GM12878 (cell line): ENCODE measurements around the gene CCDC106. TPM values are rescaled to one million over a fixed set of nuclear protein-coding genes. Genes with fewer than 3 reads are reported as not detected.

ENCODE experiments used
- ATAC-seq: fragments of 200-7000 bp; cut with Tn5 transposase; 3 replicates; pipeline ENCODE4 v1.9.1; 2020; ENCODE audit warnings: mild to moderate bottlenecking, moderate library complexity
- BruUV-seq: library from RNA; stranded (reverse); fragments of 400-500 nt; replicated peaks from 2 replicates; lab custom pipeline; 2021; lab: Mats Ljungman, UMichigan
- CTCF ChIA-PET: fragments of 300-600 bp; sonication (Branson Sonifier 250); formaldehyde crosslinking; extraction: SDS; loops from one replicate; lab custom pipeline; 2021; ENCODE audit warnings: inconsistent platforms; lab: Yijun Ruan, JAX
- POLR2A ChIA-PET: fragments of 350-600 bp; formaldehyde crosslinking; extraction: SDS; loops from one replicate; lab custom pipeline; 2021; ENCODE audit warnings: inconsistent platforms; lab: Charles Lee
- RAD21 ChIA-PET: fragments of 300-600 bp; sonication (Branson Sonifier 250); formaldehyde crosslinking; loops from one replicate; lab custom pipeline; 2023; ENCODE audit warnings: antibody characterized with exemption; ENCODE audit not compliant: unreplicated experiment; lab: Charles Lee
- SMC1A ChIA-PET: fragments of 300-600 bp; sonication (Branson Sonifier 250); formaldehyde crosslinking; loops from one replicate; lab custom pipeline; 2023; ENCODE audit not compliant: unreplicated experiment, uncharacterized antibody; lab: Charles Lee
- DNase-seq: peaks from one replicate; pipeline ENCODE4 v3.0.0-alpha.2; 2011; ENCODE audit warnings: low read depth, low spot score
- FAIRE-seq: peaks from 3 replicates; lab custom pipeline; 2011; peaks lifted over from hg19 to GRCh38; lab: Jason Lieb, UNC
- H2AFZ ChIP-seq: 2 replicates; pipeline ENCODE4 v1.6.0; 2011; ENCODE audit warnings: low read depth, low read length, control low read depth; ENCODE audit not compliant: control insufficient read depth
- H3K27ac ChIP-seq: 2 replicates; pipeline ENCODE4 v1.5.1; 2011; ENCODE audit warnings: control low read depth; ENCODE audit not compliant: control insufficient read depth, insufficient read depth
- H3K27me3 ChIP-seq, 2 experiments: replicated peaks in 1 of 2; 2 replicates each; pipeline versions ENCODE4 v1.6.0 to v1.6.1; 2011; ENCODE audit warnings: low read length in 1 of 2; ENCODE audit not compliant: control insufficient read depth in 2 of 2, insufficient read depth in 2 of 2
- H3K36me3 ChIP-seq, 2 experiments: 2 replicates each; pipeline ENCODE4 v1.5.1; 2011; ENCODE audit warnings: low read length in 1 of 2; ENCODE audit not compliant: control insufficient read depth in 2 of 2, insufficient read depth in 2 of 2
- H3K4me1 ChIP-seq: 2 replicates; pipeline ENCODE4 v1.6.1; 2011; ENCODE audit warnings: mild to moderate bottlenecking, low read length, moderate library complexity, mixed read lengths; ENCODE audit not compliant: control insufficient read depth, insufficient read depth
- H3K4me2 ChIP-seq: 2 replicates; pipeline ENCODE4 v1.6.0; 2011; ENCODE audit warnings: control low read depth; ENCODE audit not compliant: control insufficient read depth, insufficient read depth
- H3K4me3 ChIP-seq: fragments of 200-600 bp; sonication (generic); 2 replicates; pipeline ENCODE4 v1.5.1; 2016
- H3K79me2 ChIP-seq: 2 replicates; pipeline ENCODE4 v1.6.0; 2011; ENCODE audit warnings: low read length; ENCODE audit not compliant: control insufficient read depth, insufficient read depth
- H3K9ac ChIP-seq: 2 replicates; pipeline ENCODE4 v1.8.0; 2011; ENCODE audit warnings: low read length, control low read depth, mixed read lengths; ENCODE audit not compliant: control insufficient read depth, insufficient read depth
- H3K9me3 ChIP-seq: replicated peaks from 3 replicates; pipeline ENCODE4 v1.5.1; 2011; ENCODE audit warnings: mild to moderate bottlenecking, low read length; ENCODE audit not compliant: control insufficient read depth, insufficient read depth
- H4K20me1 ChIP-seq: 2 replicates; pipeline ENCODE4 v1.6.0; 2011; ENCODE audit not compliant: control insufficient read depth, insufficient read depth
- CUX1 ChIP-seq: IDR thresholded peaks from 2 replicates; pipeline ENCODE4 v1.6.1; 2012; ENCODE audit warnings: improper control_type of control experiment, low read depth, low read length; ENCODE audit not compliant: insufficient replicate concordance
- ELK1 ChIP-seq: IDR thresholded peaks from 2 replicates; pipeline ENCODE4 v1.6.1; 2012; ENCODE audit warnings: low read depth, low read length, improper control_type of control experiment
- JUND ChIP-seq: IDR thresholded peaks from 2 replicates; pipeline ENCODE4 v1.6.1; 2012; ENCODE audit warnings: low read depth, mild to moderate bottlenecking, low read length, improper control_type of control experiment, moderate library complexity
- MTA3 ChIP-seq: IDR thresholded peaks from 2 replicates; pipeline ENCODE4 v1.6.1; 2012; ENCODE audit warnings: low read length, inconsistent platforms, borderline replicate concordance
- NBN ChIP-seq: fragments of 450-650 bp; IDR thresholded peaks from 2 replicates; pipeline ENCODE4 v1.6.1; 2016
- RB1 ChIP-seq: fragments of 450-650 bp; formaldehyde crosslinking; IDR thresholded peaks from 2 replicates; pipeline ENCODE4 v1.6.1; 2017; ENCODE audit warnings: mild to moderate bottlenecking, borderline replicate concordance
- RCOR1 ChIP-seq: conservative IDR thresholded peaks from 2 replicates; pipeline ENCODE4 v1.6.1; 2012; ENCODE audit warnings: low read depth, low read length, improper control_type of control experiment
- RELA ChIP-seq: fragments of 450-650 bp; IDR thresholded peaks from 2 replicates; pipeline ENCODE4 v1.8.0; 2014; ENCODE audit warnings: borderline replicate concordance; ENCODE audit not compliant: partially characterized antibody
- TCF12 ChIP-seq: IDR thresholded peaks from 2 replicates; pipeline ENCODE4 v1.6.1; 2011; ENCODE audit warnings: low read depth, mild to moderate bottlenecking, low read length
- ZZZ3 ChIP-seq: IDR thresholded peaks from 2 replicates; pipeline ENCODE4 v1.6.1; 2011; ENCODE audit warnings: low read depth; ENCODE audit not compliant: control insufficient read depth, insufficient read length
- WGBS: methylation state at CpG from one replicate; pipeline ENCODE4 v1.1.6; 2016; ENCODE audit warnings: low lambda C conversion rate; ENCODE audit not compliant: insufficient replicate concordance, insufficient coverage; ENCODE audit errors: missing lambda C conversion rate; 5-methylcytosine and 5-hydroxymethylcytosine counted together
- in situ Hi-C: fragments of 300-500 bp; cut with MboI; formaldehyde crosslinking; loops from 9 replicates; pipeline ENCODE4 v1.14.3; 2018; ENCODE audit warnings: mixed read lengths
- intact Hi-C: fragments of 100-400 bp; cut with micrococcal nuclease; formaldehyde crosslinking; loops from one replicate; pipeline ENCODE4 v1.14.2; 2022; ENCODE audit not compliant: unreplicated experiment
- polyA plus RNA-seq, 11 experiments: library from polyadenylated mRNA; depleted of rRNA in 4 of 11; unstranded in 6 of 11; stranded (reverse) in 5 of 11; fragments of >200 nt; fragmentation: Nextera tagmentation in 4 of 11; fragmentation: Illumina TruSeq in 1 of 11; extraction: Ambion mirVana in 4 of 11; extraction: Trizol in 1 of 11; gene quantifications; 1 replicate in 1 of 11; 2 replicates in 10 of 11; pipeline versions ENCODE4 v1.2.1 to v1.2.3, GENCODE V29; 2011 to 2016; ENCODE audit warnings: inconsistent platforms in 2 of 11, missing spikeins in 2 of 11, low read depth in 1 of 11
- total RNA-seq, 4 experiments: library from RNA; depleted of rRNA in 3 of 4; stranded (reverse); fragments of >200 nt in 3 of 4; fragmentation: Illumina TruSeq in 1 of 4; extraction: Trizol in 1 of 4; gene quantifications; 2 replicates each; pipeline versions ENCODE4 v1.2.1 to v1.2.3, GENCODE V29; 2013 to 2021
- TF ChIP-seq, protein P1 (sequence below): IDR thresholded peaks from 2 replicates; pipeline ENCODE4 v1.6.1; 2011; ENCODE audit warnings: mild to moderate bottlenecking, low read depth, low read length, moderate library complexity; ENCODE audit not compliant: insufficient replicate concordance

Gene CCDC106
- total and polyA plus RNA-seq, 10 of the 15 experiments (the other 5 are each of a cell fraction or from before 2014, with no cell fraction given), result 0.04 to 35.9 (median 19.8) TPM

DNA sequence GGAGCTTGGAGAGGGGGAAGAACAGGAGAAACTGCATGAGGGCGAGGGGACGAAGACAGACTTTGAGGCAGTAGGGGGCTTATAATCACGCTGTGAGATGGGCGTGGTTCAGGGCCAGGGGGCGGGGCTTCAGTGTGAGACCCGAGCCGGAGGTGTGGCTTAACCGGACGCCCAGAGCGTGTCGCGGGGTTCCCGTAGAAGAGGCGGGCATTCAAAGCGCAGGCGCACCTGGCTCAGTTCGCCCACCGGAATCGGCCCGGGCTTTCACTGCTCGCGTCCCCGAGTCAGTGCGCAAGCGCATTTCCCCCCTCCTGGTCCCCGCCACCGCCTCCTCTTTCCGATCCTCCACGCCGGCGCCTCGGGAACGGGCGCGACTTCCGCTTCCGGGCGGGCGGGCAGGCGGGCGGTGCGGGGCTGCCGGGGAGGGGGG is 42.8 kb upstream of the CCDC106 start:
- CTCF ChIA-PET, result interaction anchor here (1.1 to 4.6 kb wide), 12 partner anchors 13 to 221 kb away, joined by 3 to 76 read pairs (median 10); partner anchors contain the start of genes TMEM238, U2AF2, ZNF579 and ZNF784
- POLR2A ChIA-PET, result interaction anchor here (1.1 to 2.4 kb wide), 9 partner anchors 19 to 129 kb away, joined by 3 to 21 read pairs (median 6); partner anchors contain the start of genes ZNF628 and ZNF784
- ATAC-seq (peak; percentile 86), FAIRE-seq (peak; percentile 59), DNase-seq (peak; percentile 94)
- SMC1A ChIA-PET, result interaction anchor here (1.2 to 2.2 kb wide), 8 partner anchors 18 to 128 kb away, joined by 4 to 10 read pairs (median 6); partner anchors contain the start of genes ZNF628 and ZNF784
- no peak overlapping the region; the same call in 1 of the 2 replicates for H3K9ac ChIP-seq
- intact Hi-C loops (loop anchor here (1.0 kb wide), 1 partner anchor 266 kb away; the partner anchor contains the start of gene KMT5C), in situ Hi-C loops (no loop called here)
- H3K4me3 ChIP-seq, result peak overlapping the region; percentile 69; the same call in 1 of the 2 replicates
- H3K79me2 ChIP-seq, result peaks cover 38% of the 10 kb centered on the region
- H3K4me2 ChIP-seq, result no peak overlapping the region; the same call in 1 of the 2 replicates
- H2AFZ ChIP-seq, result peak overlapping the region; percentile 61; the same call in 1 of the 2 replicates
- no peaks in the 10 kb centered on the region for H4K20me1 ChIP-seq
- H3K9me3 ChIP-seq, result peaks cover 2% of the 10 kb centered on the region; the same call in 1 of the 3 replicates
- peak overlapping the region; percentile 90 for H3K27ac ChIP-seq
- BruUV-seq, result no TSS peak
- RAD21 ChIA-PET, result interaction anchor here (1.0 to 3.3 kb wide), 8 partner anchors 16 to 138 kb away, joined by 3 to 29 read pairs (median 6); partner anchors contain the start of genes ZNF628 and ZNF784
- peaks cover 0 to 9% of the 10 kb centered on the region in 2 experiments for H3K36me3 ChIP-seq
- H3K27me3 ChIP-seq, result no peaks in the 10 kb centered on the region
- WGBS, result under 1% methylated on average over 42 of the region's 43 CpGs
- H3K4me1 ChIP-seq, result peaks cover 10% of the 10 kb centered on the region; the same call in 1 of the 2 replicates
- TF ChIP-seq RCOR1 (no peak), ZZZ3 (no peak), MTA3 (no peak), JUND (no peak), TCF12 (no peak), CUX1 (no peak), NBN (0 out of 2 replicates have a peak, but pooled peaks have one; percentile 7), RELA (no peak), RB1 (no peak), ELK1 (peak; percentile 51; the same call in 1 of the 2 replicates)
- TF ChIP-seq, protein P1, sequence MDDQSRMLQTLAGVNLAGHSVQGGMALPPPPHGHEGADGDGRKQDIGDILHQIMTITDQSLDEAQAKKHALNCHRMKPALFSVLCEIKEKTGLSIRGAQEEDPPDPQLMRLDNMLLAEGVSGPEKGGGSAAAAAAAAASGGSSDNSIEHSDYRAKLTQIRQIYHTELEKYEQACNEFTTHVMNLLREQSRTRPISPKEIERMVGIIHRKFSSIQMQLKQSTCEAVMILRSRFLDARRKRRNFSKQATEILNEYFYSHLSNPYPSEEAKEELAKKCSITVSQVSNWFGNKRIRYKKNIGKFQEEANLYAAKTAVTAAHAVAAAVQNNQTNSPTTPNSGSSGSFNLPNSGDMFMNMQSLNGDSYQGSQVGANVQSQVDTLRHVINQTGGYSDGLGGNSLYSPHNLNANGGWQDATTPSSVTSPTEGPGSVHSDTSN, result no peak
